ENCODE data around the gene ZNF500.

- TF ChIP-seq, protein P1, sequence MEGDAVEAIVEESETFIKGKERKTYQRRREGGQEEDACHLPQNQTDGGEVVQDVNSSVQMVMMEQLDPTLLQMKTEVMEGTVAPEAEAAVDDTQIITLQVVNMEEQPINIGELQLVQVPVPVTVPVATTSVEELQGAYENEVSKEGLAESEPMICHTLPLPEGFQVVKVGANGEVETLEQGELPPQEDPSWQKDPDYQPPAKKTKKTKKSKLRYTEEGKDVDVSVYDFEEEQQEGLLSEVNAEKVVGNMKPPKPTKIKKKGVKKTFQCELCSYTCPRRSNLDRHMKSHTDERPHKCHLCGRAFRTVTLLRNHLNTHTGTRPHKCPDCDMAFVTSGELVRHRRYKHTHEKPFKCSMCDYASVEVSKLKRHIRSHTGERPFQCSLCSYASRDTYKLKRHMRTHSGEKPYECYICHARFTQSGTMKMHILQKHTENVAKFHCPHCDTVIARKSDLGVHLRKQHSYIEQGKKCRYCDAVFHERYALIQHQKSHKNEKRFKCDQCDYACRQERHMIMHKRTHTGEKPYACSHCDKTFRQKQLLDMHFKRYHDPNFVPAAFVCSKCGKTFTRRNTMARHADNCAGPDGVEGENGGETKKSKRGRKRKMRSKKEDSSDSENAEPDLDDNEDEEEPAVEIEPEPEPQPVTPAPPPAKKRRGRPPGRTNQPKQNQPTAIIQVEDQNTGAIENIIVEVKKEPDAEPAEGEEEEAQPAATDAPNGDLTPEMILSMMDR (conservative IDR thresholded peaks at IDR 0.05) = no peak
- no peak for TF ChIP-seq EZH2 (IDR thresholded peaks at IDR 0.05; ENCODE audit: low read depth)
Measured at GRCh38 chr16:4743226-4743878, 23.6 kb downstream of the ZNF500 start.
